Vagina (tissue), 2 donors: ENCODE results near the gene DCTN4.

Source experiments
- POLR2A ChIP-seq, 2 donors: fragments of 450-650 bp; IDR thresholded peaks; one replicate each; pipeline ENCODE4 v1.6.1; 2017; ENCODE audit warnings: antibody characterized with exemption in 2 of 2, mild to moderate bottlenecking in 2 of 2, moderate library complexity in 2 of 2
- TF ChIP-seq, protein P1 (sequence below), 3 experiments: fragments of 450-650 bp in 2 of 3; fragments of 200-600 bp in 1 of 3; sonication (generic) in 1 of 3; IDR thresholded peaks; one replicate each; pipeline ENCODE4 v1.5.1; 2017 to 2019; ENCODE audit warnings: antibody characterized with exemption in 3 of 3, mild to moderate bottlenecking in 2 of 3, moderate library complexity in 2 of 3

DNA sequence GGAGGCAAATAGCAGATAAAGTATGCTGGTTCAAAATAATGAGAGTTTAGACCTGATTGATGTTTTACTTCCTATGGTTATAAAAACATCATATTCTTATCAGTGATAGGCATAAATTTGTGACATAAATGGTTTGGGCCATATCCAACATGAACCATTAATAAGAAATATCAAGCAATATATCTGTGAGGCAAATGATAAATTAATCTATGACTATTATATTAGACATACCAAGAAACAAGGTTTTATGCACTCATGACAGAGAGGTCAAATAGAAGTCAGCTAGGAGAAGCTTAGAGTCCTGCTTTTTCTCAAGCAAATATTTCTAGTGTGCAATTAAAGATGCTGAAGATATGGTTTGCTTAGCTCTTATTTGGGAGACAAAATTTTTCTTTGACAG, 30.2 kb upstream of the DCTN4 start:
- TF ChIP-seq, protein P1, sequence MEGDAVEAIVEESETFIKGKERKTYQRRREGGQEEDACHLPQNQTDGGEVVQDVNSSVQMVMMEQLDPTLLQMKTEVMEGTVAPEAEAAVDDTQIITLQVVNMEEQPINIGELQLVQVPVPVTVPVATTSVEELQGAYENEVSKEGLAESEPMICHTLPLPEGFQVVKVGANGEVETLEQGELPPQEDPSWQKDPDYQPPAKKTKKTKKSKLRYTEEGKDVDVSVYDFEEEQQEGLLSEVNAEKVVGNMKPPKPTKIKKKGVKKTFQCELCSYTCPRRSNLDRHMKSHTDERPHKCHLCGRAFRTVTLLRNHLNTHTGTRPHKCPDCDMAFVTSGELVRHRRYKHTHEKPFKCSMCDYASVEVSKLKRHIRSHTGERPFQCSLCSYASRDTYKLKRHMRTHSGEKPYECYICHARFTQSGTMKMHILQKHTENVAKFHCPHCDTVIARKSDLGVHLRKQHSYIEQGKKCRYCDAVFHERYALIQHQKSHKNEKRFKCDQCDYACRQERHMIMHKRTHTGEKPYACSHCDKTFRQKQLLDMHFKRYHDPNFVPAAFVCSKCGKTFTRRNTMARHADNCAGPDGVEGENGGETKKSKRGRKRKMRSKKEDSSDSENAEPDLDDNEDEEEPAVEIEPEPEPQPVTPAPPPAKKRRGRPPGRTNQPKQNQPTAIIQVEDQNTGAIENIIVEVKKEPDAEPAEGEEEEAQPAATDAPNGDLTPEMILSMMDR (IDR thresholded peaks at IDR 0.05): no peak
- no peak for TF ChIP-seq POLR2A (IDR thresholded peaks at IDR 0.05)
